Measurements from ENCODE around the gene FCRL6.

The FCRL6 gene

GRCh38 chr1:159775716-159776115 lies 26.4 kb upstream of the FCRL6 start:
- H3K27ac ChIP-seq (ENCODE audit: extremely low read depth, low read depth, low read length), result no peak overlapping the region
- POLR2A ChIA-PET, result no interaction called here
- H3K4me3 ChIP-seq (ENCODE audit: low read depth, low read length), result no peak overlapping the region
- CTCF ChIA-PET, result interaction anchor here (0.6 to 5.5 kb wide), 8 partner anchors 23 to 644 kb away, joined by 3 to 32 read pairs (median 3); no protein-coding TSS in a partner anchor
- no peaks in the 10 kb centered on the region for H3K9me3 ChIP-seq (ENCODE audit: control insufficient read depth, insufficient read depth, low read depth, low read length)
- no peaks in the 10 kb centered on the region for H3K36me3 ChIP-seq (ENCODE audit: control insufficient read depth in 2 of 2, insufficient read depth in 1 of 2, low read length in 2 of 2)
- TF ChIP-seq ZNF146 (tag by site-specific recombination; IDR thresholded peaks at IDR 0.05), result no peak
- no peak for TF ChIP-seq ZNF140 (tag by site-specific recombination; IDR thresholded peaks at IDR 0.05)
- no peak for TF ChIP-seq SP2 (tag by site-specific recombination; IDR thresholded peaks at IDR 0.05)
- TF ChIP-seq ZBTB11 (tag by site-specific recombination; conservative IDR thresholded peaks at IDR 0.05; ENCODE audit: low read depth), result no peak
- TF ChIP-seq REPIN1 (tag by site-specific recombination; IDR thresholded peaks at IDR 0.05; ENCODE audit: low read depth), result no peak
- no peak for TF ChIP-seq ZNF292 (tag by site-specific recombination; IDR thresholded peaks at IDR 0.05; ENCODE audit: borderline replicate concordance, low read depth)
- no peak for TF ChIP-seq CTCF (tag by site-specific recombination; IDR thresholded peaks at IDR 0.05)
- no peak for TF ChIP-seq ZNF211 (tag by site-specific recombination; IDR thresholded peaks at IDR 0.05; ENCODE audit: low read depth)
- no peak for TF ChIP-seq ZNF302 (tag by site-specific recombination; IDR thresholded peaks at IDR 0.05; ENCODE audit: low read depth)
- no peak for TF ChIP-seq ZNF600 (tag by site-specific recombination; IDR thresholded peaks at IDR 0.05)
- no peak for TF ChIP-seq ZNF26 (tag by site-specific recombination; IDR thresholded peaks at IDR 0.05)
- TF ChIP-seq ZNF660 (tag by site-specific recombination; IDR thresholded peaks at IDR 0.05), result no peak
- TF ChIP-seq ZNF155 (tag by site-specific recombination; IDR thresholded peaks at IDR 0.05), result no peak
- TF ChIP-seq ZNF362 (tag by site-specific recombination; IDR thresholded peaks at IDR 0.05), result no peak
- H3K4me1 ChIP-seq (ENCODE audit: control insufficient read depth, insufficient read depth, low read length), result no peaks in the 10 kb centered on the region

GRCh38 chr1:159778266-159778665 lies 23.9 kb upstream of the FCRL6 start:
- Histone ChIP-seq H3K4me1 (ENCODE audit: control insufficient read depth, insufficient read depth, low read length) (no peaks in the 10 kb centered on the region), H3K27ac (ENCODE audit: extremely low read depth, low read depth, low read length) (no peak overlapping the region), H3K9me3 (ENCODE audit: control insufficient read depth, insufficient read depth, low read depth, low read length) (no peaks in the 10 kb centered on the region), H3K36me3 (ENCODE audit: control insufficient read depth in 2 of 2, insufficient read depth in 1 of 2, low read length in 2 of 2) (no peaks in the 10 kb centered on the region), H3K4me3 (ENCODE audit: low read depth, low read length) (no peak overlapping the region)
- ChIA-PET POLR2A (no interaction called here), CTCF (interaction anchor here (0.6 to 5.5 kb wide), 7 partner anchors 20 to 565 kb away, joined by 3 to 32 read pairs (median 8); partner anchors contain the start of gene IGSF9)
- TF ChIP-seq ZNF248 (tag by site-specific recombination; IDR thresholded peaks at IDR 0.05), result no peak
- no peak for TF ChIP-seq BCL6B (tag by site-specific recombination; IDR thresholded peaks at IDR 0.05)
- no peak for TF ChIP-seq ZNF155 (tag by site-specific recombination; IDR thresholded peaks at IDR 0.05)
- TF ChIP-seq FEZF1 (tag by site-specific recombination; IDR thresholded peaks at IDR 0.05), result no peak
- no peak for TF ChIP-seq CTCF (tag by site-specific recombination; IDR thresholded peaks at IDR 0.05)
- TF ChIP-seq ZNF280C (tag by site-specific recombination; IDR thresholded peaks at IDR 0.05), result no peak
- no peak for TF ChIP-seq KLF7 (tag by site-specific recombination; IDR thresholded peaks at IDR 0.05; ENCODE audit: borderline replicate concordance)
- no peak for TF ChIP-seq BCL11A (tag by site-specific recombination; IDR thresholded peaks at IDR 0.05; ENCODE audit: low read depth)
- no peak for TF ChIP-seq ZNF670 (tag by site-specific recombination; IDR thresholded peaks at IDR 0.05; ENCODE audit: low read depth)

Measured in HEK293 (cell line).